ENCODE measurements around the gene CACNB4.

- TF ChIP-seq SUZ12 (IDR thresholded peaks at IDR 0.05): no peak
- no peak for TF ChIP-seq ELF4 (IDR thresholded peaks at IDR 0.05)
- TF ChIP-seq FOXK2 (IDR thresholded peaks at IDR 0.05): no peak
- no peak for TF ChIP-seq FOXM1 (IDR thresholded peaks at IDR 0.05; ENCODE audit: borderline replicate concordance)
- TF ChIP-seq CTBP1 (IDR thresholded peaks at IDR 0.05; ENCODE audit: borderline replicate concordance): no peak
- TF ChIP-seq, protein P1, sequence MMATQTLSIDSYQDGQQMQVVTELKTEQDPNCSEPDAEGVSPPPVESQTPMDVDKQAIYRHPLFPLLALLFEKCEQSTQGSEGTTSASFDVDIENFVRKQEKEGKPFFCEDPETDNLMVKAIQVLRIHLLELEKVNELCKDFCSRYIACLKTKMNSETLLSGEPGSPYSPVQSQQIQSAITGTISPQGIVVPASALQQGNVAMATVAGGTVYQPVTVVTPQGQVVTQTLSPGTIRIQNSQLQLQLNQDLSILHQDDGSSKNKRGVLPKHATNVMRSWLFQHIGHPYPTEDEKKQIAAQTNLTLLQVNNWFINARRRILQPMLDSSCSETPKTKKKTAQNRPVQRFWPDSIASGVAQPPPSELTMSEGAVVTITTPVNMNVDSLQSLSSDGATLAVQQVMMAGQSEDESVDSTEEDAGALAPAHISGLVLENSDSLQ (IDR thresholded peaks at IDR 0.05): no peak
- TF ChIP-seq BHLHE40 (IDR thresholded peaks at IDR 0.05; ENCODE audit: borderline replicate concordance): no peak
- no peak for TF ChIP-seq ZNF384 (IDR thresholded peaks at IDR 0.05)
- TF ChIP-seq HDGF (IDR thresholded peaks at IDR 0.05; ENCODE audit: borderline replicate concordance): no peak
- no peak for TF ChIP-seq SP1 (IDR thresholded peaks at IDR 0.05)
- TF ChIP-seq NFRKB (IDR thresholded peaks at IDR 0.05): no peak
These were observed 27.8 kb downstream of the CACNB4 start for GRCh38 chr2:152071092-152071491.

Measured in HEK293T (cell line).